Raji (cell line): ENCODE data around the gene HELZ2.
A peak's percentile ranks its signal among the peaks of the same experiment; 100 is the strongest.

Experiments used
- POLR2A ChIP-seq: IDR thresholded peaks from 2 replicates; pipeline ENCODE4 v1.6.1; 2011; ENCODE audit warnings: low read depth, low read length, control low read depth; ENCODE audit not compliant: insufficient read depth

HELZ2 gene

GRCh38 chr20:63533871-63534393, 40.1 kb downstream of the HELZ2 start:
- TF ChIP-seq POLR2A, result no peak

- no peak for TF ChIP-seq POLR2A
Measured at GRCh38 chr20:63533388-63533787, 40.7 kb downstream of the HELZ2 start.

DNA sequence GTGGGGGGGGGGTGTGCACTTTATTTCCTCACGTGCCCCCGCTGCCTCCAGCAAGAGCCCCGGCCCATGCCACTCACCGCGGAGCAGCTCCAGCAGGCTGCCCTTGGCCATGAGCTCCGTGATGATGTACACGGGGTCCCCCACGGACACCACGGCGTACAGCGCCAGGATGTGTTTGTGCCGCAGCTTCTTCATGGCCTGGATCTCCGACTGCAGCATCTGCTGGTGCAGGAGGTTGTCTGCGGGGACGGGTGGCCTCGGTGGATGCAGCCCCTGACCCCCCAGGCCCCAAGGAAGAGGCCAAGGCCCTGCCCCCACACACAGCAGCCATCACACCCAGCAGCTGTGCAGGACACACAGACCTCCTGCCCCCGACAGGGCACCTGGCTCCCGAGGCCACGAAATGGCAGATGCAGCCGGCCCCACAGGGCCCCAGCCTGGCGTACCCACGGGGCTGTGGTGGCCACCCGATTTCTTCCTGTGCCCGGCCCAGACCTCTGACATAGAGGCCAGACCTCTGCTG, 41.5 kb downstream of the HELZ2 start:
- no peak for TF ChIP-seq POLR2A

GRCh38 chr20:63531686-63532448, 42.2 kb downstream of the HELZ2 start:
- TF ChIP-seq POLR2A, result no peak

- TF ChIP-seq POLR2A, result no peak
Measured at GRCh38 chr20:63530788-63531160, 43.3 kb downstream of the HELZ2 start.

DNA sequence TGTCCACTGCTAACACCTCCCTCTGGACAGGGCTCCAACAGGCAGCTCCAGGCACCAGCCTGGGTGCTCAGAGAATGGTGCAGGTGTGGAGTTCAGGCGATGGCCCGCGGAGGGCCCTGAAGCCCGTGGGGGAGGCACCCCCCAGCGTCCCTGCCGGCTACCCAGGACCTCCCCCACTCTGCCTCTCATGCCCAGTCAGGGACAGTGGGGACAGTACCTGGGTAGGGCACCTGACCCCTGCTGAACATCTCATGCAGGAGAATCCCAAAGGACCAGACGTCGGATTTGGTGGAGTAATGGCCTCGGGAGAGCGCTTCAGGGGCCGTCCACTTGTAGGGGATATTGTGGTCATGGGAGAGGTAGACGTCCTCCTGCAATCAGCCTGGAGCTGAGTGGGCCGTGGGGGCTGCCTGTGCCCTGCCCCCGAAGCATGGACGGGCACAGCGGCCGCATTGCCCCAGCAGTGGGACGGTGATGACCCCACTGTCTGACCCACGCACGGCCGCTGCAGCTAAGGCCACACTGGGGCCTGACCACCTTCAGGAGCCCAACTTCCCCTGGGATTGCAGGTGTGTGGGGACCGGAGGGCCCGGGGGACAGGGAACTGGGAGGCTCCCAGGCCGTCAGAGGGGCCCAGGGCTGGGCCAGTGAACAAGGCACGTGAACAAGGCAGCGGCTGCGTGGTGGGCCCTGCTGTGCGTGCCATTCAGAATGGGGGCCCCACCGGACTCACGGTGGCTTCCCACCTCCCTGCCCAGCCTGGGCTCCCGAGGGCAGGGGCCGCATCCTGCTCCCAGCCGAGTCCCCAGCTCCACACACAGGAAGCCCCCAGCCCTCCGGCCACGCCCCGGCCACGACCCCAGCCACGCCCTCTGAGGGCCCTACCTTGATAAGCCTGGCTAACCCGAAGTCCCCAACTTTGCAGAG, 43.9 kb downstream of the HELZ2 start:
- TF ChIP-seq POLR2A, result no peak

DNA sequence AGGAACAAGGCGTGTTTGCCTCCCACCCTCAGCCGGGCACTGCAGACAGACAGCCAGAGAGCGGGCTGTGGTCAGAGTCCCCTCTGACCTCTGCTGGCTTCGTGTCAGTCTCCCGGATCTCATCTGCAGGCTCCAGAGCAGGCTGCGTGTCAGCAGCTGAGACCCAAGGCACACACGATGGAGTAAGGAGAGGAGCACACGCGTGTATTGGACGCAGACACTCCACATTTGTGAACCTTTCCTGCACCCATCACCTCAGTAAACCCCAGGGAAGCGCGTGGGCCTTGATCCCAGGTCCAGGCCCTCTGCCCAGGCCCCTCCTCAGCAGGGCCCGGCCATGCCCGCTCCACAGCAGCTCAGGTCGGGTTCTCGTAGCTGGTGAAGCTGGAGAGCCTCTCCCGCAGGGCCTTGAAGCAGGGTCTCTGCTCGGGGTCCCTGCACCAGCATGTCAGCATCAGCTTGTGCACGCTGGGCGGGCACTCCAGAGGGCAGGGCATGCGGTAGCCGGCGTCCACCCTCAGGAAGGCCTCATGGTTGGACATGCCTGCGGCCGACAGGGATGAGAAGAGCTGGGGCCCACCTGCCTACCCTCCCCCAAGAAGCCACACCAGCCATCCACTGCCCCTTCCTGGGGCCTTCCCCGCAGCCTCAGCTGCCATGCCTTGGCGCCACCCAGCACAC, 44.7 kb downstream of the HELZ2 start:
- no peak for TF ChIP-seq POLR2A

DNA sequence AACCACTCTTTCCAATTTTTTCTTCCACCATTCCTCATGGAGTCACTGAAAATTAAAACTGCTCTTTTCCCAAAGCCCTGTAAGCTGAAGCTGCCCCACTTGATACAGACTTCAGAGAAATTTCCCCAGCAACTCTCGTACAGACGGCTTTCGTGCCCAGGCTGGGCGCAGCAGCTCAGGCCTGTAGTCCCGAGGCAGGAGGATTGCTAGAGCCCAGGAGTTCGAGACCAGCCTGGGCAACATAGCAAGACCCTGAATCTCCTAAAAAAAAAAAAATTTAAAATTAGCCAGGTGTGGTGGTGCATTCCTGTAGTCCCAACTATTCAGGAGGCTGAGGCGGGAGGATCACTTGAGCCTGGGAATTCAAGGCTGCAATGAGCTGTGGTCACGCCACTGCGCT, 46.9 kb downstream of the HELZ2 start:
- no peak for TF ChIP-seq POLR2A

DNA sequence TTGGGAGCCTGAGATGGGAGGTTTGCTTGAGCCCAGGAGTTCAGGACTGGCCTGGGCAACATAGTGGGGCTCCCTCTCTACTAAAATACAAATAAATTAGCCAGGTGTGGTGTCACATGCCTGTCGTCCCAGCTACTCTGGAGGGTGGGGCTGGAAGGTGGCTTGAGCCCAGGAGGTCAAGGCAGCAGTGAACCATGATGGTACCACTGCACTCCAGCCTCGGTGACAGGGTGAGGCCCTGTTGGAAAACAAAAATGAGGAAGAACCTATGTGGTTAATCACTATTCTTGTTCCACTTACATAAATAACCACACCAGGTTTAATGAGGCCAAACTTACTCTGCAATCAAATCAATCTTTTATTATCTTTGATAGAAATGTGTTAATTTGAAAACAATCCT, 48.1 kb downstream of the HELZ2 start:
- TF ChIP-seq POLR2A, result peak; percentile 28; the same call in 1 of the 2 replicates

GRCh38 chr20:63525185-63525584, 48.9 kb downstream of the HELZ2 start:
- TF ChIP-seq POLR2A, result no peak
